Neutrophil (primary cell): Measurements from ENCODE around the gene SEMA3E.

Experiments used
- H3K27ac ChIP-seq: fragments of 200-600 bp; sonication (generic); 2 replicates; pipeline ENCODE4 v1.5.1; 2016; ENCODE audit warnings: mild to moderate bottlenecking, moderate library complexity
- H3K27me3 ChIP-seq: fragments of 200-600 bp; sonication (generic); 2 replicates; pipeline ENCODE4 v1.6.0; 2016; ENCODE audit warnings: mild to moderate bottlenecking
- H3K36me3 ChIP-seq: fragments of 200-600 bp; sonication (generic); 2 replicates; pipeline ENCODE4 v1.5.1; 2017
- H3K4me1 ChIP-seq, 2 experiments: fragments of 200-600 bp in 1 of 2; sonication (generic) in 1 of 2; 1 replicate in 1 of 2; 2 replicates in 1 of 2; pipeline versions ENCODE4 v1.5.1 to v1.6.1; 2013 to 2016; ENCODE audit warnings: low read depth in 1 of 2, low read length in 1 of 2, mild to moderate bottlenecking in 1 of 2, moderate library complexity in 1 of 2; ENCODE audit not compliant: control insufficient read depth in 1 of 2, insufficient read depth in 1 of 2
- H3K4me3 ChIP-seq, 2 experiments: fragments of 200-600 bp in 1 of 2; sonication (generic) in 1 of 2; 1 replicate in 1 of 2; 2 replicates in 1 of 2; pipeline ENCODE4 v1.5.1; 2013 to 2016; ENCODE audit warnings: low read depth in 1 of 2, low read length in 1 of 2, mild to moderate bottlenecking in 1 of 2, moderate library complexity in 1 of 2
- H3K9me3 ChIP-seq: fragments of 200-600 bp; sonication (generic); 2 replicates; pipeline ENCODE4 v1.5.1; 2016
- CTCF ChIP-seq: fragments of 200-600 bp; sonication (generic); IDR thresholded peaks from 2 replicates; pipeline ENCODE4 v1.5.1; 2016; ENCODE audit warnings: antibody characterized with exemption

SEMA3E gene

GRCh38 chr7:83457022-83457892, 191.7 kb downstream of the SEMA3E start:
- no peak overlapping the region for H3K27ac ChIP-seq
- no peaks in the 10 kb centered on the region for H3K9me3 ChIP-seq
- no peak for TF ChIP-seq CTCF
- no peaks in the 10 kb centered on the region for H3K4me1 ChIP-seq
- no peak overlapping the region for H3K4me3 ChIP-seq
- H3K36me3 ChIP-seq, result no peaks in the 10 kb centered on the region
- no peaks in the 10 kb centered on the region for H3K27me3 ChIP-seq

- Histone ChIP-seq H3K27me3 (no peaks in the 10 kb centered on the region), H3K4me1 (no peaks in the 10 kb centered on the region), H3K27ac (no peak overlapping the region), H3K4me3 (no peak overlapping the region), H3K36me3 (no peaks in the 10 kb centered on the region), H3K9me3 (no peaks in the 10 kb centered on the region)
- no peak for TF ChIP-seq CTCF
Observed at GRCh38 chr7:83456413-83456812, 192.5 kb downstream of the SEMA3E start.

- Histone ChIP-seq H3K4me3 (no peak overlapping the region), H3K27me3 (no peaks in the 10 kb centered on the region), H3K9me3 (no peaks in the 10 kb centered on the region), H3K27ac (no peak overlapping the region), H3K36me3 (no peaks in the 10 kb centered on the region), H3K4me1 (no peaks in the 10 kb centered on the region)
- TF ChIP-seq CTCF, result no peak
Observed at GRCh38 chr7:83455612-83456011, 193.3 kb downstream of the SEMA3E start.

- no peaks in the 10 kb centered on the region for H3K4me1 ChIP-seq
- no peak for TF ChIP-seq CTCF
- no peak overlapping the region for H3K27ac ChIP-seq
- H3K27me3 ChIP-seq, result no peaks in the 10 kb centered on the region
- no peaks in the 10 kb centered on the region for H3K36me3 ChIP-seq
- no peaks in the 10 kb centered on the region for H3K9me3 ChIP-seq
- H3K4me3 ChIP-seq, result no peak overlapping the region
Observed at GRCh38 chr7:83452256-83452655, 196.7 kb downstream of the SEMA3E start.

GRCh38 chr7:83451501-83452045, 197.4 kb downstream of the SEMA3E start:
- Histone ChIP-seq H3K36me3 (no peaks in the 10 kb centered on the region), H3K9me3 (no peaks in the 10 kb centered on the region), H3K4me1 (no peaks in the 10 kb centered on the region), H3K27ac (no peak overlapping the region), H3K27me3 (no peaks in the 10 kb centered on the region), H3K4me3 (no peak overlapping the region)
- no peak for TF ChIP-seq CTCF
